Measurements from ENCODE around the gene CCS.

DNA sequence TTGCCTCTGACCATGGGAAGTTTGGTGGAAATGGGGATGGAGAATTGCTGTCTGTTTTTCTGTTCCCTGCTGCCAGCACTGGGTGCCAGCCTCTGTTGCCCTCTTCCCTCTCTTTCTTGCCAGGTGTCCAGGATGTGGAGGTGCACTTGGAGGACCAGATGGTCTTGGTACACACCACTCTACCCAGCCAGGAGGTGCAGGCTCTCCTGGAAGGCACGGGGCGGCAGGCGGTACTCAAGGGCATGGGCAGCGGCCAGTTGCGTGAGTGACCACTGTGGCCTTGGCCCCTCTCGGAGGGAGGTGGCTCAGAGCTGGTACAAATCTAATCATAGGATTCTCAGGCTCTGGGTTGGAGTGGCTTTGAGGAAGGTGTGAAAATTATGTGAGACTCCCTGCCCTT, 6.0 kb downstream of the CCS start:
- TF ChIP-seq, protein P1, sequence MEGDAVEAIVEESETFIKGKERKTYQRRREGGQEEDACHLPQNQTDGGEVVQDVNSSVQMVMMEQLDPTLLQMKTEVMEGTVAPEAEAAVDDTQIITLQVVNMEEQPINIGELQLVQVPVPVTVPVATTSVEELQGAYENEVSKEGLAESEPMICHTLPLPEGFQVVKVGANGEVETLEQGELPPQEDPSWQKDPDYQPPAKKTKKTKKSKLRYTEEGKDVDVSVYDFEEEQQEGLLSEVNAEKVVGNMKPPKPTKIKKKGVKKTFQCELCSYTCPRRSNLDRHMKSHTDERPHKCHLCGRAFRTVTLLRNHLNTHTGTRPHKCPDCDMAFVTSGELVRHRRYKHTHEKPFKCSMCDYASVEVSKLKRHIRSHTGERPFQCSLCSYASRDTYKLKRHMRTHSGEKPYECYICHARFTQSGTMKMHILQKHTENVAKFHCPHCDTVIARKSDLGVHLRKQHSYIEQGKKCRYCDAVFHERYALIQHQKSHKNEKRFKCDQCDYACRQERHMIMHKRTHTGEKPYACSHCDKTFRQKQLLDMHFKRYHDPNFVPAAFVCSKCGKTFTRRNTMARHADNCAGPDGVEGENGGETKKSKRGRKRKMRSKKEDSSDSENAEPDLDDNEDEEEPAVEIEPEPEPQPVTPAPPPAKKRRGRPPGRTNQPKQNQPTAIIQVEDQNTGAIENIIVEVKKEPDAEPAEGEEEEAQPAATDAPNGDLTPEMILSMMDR (IDR thresholded peaks at IDR 0.05; ENCODE audit: low read depth, low read length, poor library complexity, severe bottlenecking): no peak
- TF ChIP-seq EZH2phosphoT487 (IDR thresholded peaks at IDR 0.05; ENCODE audit: borderline replicate concordance, low read length): no peak
